GM18907 (cell line): ENCODE measurements around the gene CEP85L.
"Not testable (repeated sequence)": the region's sequence is repeated elsewhere in the genome, so short reads cannot be mapped to it uniquely, and the experiment has no call there.

Experiments used
- ATAC-seq: cut with Tn5 transposase; IDR thresholded peaks from one replicate; pipeline ENCODE4 v1.9.1; 2021; ENCODE audit warnings: mild to moderate bottlenecking, moderate library complexity; ENCODE audit not compliant: unreplicated experiment

The CEP85L gene

DNA sequence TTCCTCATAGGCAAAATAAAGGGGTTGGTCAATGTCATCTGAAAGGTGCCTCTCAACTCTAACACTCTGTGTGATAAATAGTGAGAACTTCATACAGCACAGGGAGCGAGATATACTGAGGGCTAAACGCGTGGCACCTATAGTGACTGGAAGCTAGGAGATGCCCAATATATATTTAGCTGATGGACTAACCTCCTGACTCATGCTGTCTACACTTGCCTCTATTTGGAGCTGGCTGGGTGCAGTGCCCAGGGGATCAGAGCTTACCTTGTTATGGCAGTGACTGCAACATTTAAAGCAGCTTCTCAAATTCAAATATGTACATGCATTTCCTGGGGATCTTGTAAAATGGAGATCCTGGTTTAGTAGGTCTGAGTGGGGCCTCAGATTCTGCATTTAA, 214.9 kb downstream of the CEP85L start:
- ATAC-seq: no peak

DNA sequence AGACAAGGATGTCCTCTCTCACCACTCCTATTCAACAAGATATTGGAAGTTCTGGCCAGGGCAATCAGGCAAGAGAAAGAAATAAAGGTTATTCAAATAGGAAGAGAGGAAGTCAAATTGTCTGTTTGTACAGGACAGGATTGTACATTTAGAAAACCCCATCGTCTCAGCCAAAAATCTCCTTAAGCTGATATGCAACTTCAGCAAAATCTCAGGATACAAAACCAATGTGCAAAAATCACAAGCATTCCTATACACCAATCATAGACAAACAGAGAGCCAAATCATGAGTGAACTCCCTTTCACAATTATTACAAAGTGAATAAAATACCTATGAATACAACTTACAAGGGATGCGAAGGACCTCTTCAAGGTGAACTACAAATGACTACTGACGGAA, 217.2 kb downstream of the CEP85L start:
- not testable (repeated sequence) for ATAC-seq

DNA sequence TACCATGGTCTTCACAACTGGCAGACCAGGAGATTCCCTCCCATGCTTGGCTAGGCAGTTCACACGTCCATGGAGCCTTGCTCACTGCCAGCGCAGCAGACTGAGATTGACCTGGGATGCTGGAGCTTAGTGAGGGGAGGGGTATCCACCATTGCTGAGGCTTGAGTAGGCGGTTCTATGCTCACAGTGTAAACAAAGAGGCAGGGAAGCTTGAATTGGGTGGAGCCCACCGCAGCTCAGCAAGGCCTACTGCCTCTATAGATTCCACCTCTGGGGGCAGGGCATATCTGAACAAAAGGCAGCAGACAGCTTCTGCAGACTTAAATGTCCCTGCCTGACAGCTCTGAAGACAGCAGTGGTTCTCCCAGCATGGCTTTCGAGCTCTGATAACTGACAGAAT, 230.1 kb downstream of the CEP85L start:
- not testable (repeated sequence) for ATAC-seq

DNA sequence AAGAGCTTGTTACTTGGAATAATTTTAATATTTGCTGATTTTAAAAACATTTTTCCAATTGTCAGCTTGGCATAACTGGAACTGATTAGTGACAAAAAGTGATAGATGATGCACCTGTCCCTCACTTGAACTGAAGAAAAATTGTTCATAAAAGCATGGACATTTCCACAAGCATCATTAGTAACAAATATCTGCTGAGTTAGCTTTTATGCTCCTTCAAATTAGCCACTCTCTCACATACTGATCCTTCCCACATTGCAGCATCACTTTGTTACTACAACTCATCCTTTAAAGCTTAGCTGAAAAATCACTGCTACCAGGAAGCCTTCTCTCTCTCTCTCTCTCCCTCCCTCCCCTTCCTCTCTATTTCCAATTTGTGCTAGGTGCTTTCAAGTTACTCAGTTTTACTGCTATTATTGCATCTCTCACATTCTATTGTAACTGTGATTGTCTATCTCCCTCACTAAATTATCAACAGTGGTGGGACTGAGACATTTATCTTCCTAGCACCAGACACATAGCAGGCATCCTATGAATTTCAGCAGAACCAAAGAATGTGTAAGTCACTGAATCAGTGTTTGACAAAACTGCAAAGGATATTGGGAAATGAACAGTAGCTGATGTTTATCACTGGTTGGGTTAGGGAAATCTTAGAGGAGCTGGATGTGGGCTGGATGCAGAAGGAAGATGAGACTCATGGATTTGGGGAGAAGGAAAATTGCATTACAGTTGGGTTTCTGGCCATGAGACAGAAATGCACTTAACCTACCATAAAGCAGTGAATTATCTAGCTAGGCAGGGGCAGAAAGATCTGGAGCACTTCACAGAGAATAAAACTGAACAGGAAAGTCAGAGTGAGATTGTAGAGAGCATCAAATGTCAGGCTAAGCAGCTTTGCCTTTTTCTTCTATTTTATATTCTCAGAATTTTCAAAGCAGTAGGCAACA, 231.7 kb downstream of the CEP85L start:
- no peak for ATAC-seq
